Epithelial cell of prostate (primary cell): ENCODE results near the gene CH25H.

Experiments
- DNase-seq: peaks from one replicate; pipeline ENCODE4 v3.0.0-alpha.2; 2011; ENCODE audit warnings: low read depth, low spot score
- H3K27ac ChIP-seq: fragments of 450-650 bp; 2 replicates; pipeline ENCODE4 v1.5.1; 2017; ENCODE audit warnings: mild to moderate bottlenecking

The CH25H gene

GRCh38 chr10:89235073-89235798 is 28.1 kb upstream of the CH25H start:
- H3K27ac ChIP-seq = no peak overlapping the region
- no peak for DNase-seq

- no peak overlapping the region for H3K27ac ChIP-seq
- DNase-seq = no peak
Observed at GRCh38 chr10:89233033-89233432, 25.9 kb upstream of the CH25H start.

- DNase-seq = no peak
- no peak overlapping the region for H3K27ac ChIP-seq
Observed at GRCh38 chr10:89228962-89229361, 21.8 kb upstream of the CH25H start.

- DNase-seq = no peak
- no peak overlapping the region for H3K27ac ChIP-seq
Observed at GRCh38 chr10:89228146-89228545, 21.0 kb upstream of the CH25H start.

GRCh38 chr10:89226891-89227290 is 19.8 kb upstream of the CH25H start:
- no peak for DNase-seq
- H3K27ac ChIP-seq = no peak overlapping the region

- no peak overlapping the region for H3K27ac ChIP-seq
- DNase-seq = no peak
Observed at GRCh38 chr10:89224739-89225443, 17.8 kb upstream of the CH25H start.

- DNase-seq = no peak
Observed at GRCh38 chr10:89221919-89222318, 14.8 kb upstream of the CH25H start.

GRCh38 chr10:89219513-89220218 is 12.5 kb upstream of the CH25H start:
- no peak overlapping the region for H3K27ac ChIP-seq
- no peak for DNase-seq

More at GRCh38 chr10:89221919-89222318, 14.8 kb upstream of the CH25H start:
- no peak overlapping the region for H3K27ac ChIP-seq

- no peak overlapping the region for H3K27ac ChIP-seq
- DNase-seq = no peak
Observed at GRCh38 chr10:89217057-89217990, 10.2 kb upstream of the CH25H start.

GRCh38 chr10:89216056-89216455 is 8.9 kb upstream of the CH25H start:
- no peak overlapping the region for H3K27ac ChIP-seq
- DNase-seq = no peak

GRCh38 chr10:89215511-89215910 is 8.4 kb upstream of the CH25H start:
- H3K27ac ChIP-seq = no peak overlapping the region
- no peak for DNase-seq

GRCh38 chr10:89214566-89215165 is 7.5 kb upstream of the CH25H start:
- no peak for DNase-seq
- H3K27ac ChIP-seq = no peak overlapping the region

GRCh38 chr10:89213191-89213808 is 6.2 kb upstream of the CH25H start:
- no peak overlapping the region for H3K27ac ChIP-seq
- DNase-seq = no peak

GRCh38 chr10:89210794-89211425 is 3.8 kb upstream of the CH25H start:
- no peak for DNase-seq

GRCh38 chr10:89209718-89210117 is 2.6 kb upstream of the CH25H start:
- DNase-seq = no peak
- H3K27ac ChIP-seq = no peak overlapping the region

More at GRCh38 chr10:89210794-89211425, 3.8 kb upstream of the CH25H start:
- no peak overlapping the region for H3K27ac ChIP-seq

- H3K27ac ChIP-seq = no peak overlapping the region
- DNase-seq = no peak
Observed at GRCh38 chr10:89207801-89208551, 859 bp upstream of the CH25H start.

GRCh38 chr10:89206402-89207180 is 526 bp downstream of the CH25H start:
- no peak for DNase-seq
- H3K27ac ChIP-seq = no peak overlapping the region
